GM21526 (cell line): ENCODE measurements around the gene SYT2.
"Not testable (repeated sequence)": the region's sequence is repeated elsewhere in the genome, so short reads cannot be mapped to it uniquely, and the experiment has no call there.

ENCODE experiments used
- ATAC-seq: cut with Tn5 transposase; IDR thresholded peaks from one replicate; pipeline ENCODE4 v1.9.1; 2021; ENCODE audit warnings: moderate library complexity; ENCODE audit not compliant: unreplicated experiment, low FRiP score

Gene SYT2

DNA sequence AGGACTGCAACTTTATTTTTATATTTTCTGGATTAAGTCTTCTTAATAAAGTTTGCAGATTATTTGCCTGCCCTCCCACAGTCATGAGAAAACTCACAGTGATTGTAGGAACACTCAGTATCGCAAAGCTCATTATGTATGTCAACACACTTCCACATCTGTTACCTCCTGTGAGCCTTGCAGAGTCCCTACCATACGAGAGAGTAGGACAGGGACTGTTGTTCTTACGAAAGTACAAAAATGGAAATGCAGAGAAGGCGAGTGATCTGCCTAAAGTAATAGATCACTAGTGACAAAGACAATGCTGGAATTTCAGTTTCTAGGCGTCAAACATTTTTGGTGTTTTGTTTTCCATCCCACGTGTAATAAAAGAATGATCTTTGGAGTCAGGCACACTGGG, 131.7 kb downstream of the SYT2 start:
- ATAC-seq: no peak

DNA sequence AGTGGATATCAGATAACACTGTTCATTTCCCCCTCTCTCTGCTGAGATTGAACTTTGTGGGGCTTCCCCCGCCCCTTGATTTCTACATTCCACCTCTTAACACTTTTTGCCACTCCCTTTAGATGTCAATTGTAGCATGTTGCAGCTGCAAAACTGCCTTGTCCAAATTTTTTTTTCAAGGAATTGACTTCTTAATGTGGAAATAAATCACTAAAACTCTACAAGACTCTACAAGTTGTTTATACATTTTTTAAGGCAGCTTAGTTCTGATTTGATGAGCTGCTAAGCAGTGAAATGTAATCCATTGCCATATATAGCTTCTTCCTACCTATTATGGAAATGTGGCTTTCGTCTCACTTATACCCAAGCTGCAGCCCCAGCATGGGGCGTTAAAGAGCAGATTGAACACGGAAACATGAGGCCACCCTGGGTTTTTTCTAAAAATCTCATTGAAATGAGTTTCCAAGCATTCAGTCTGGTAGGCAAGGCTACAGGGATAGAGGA, 132.2 kb downstream of the SYT2 start:
- ATAC-seq: no peak

DNA sequence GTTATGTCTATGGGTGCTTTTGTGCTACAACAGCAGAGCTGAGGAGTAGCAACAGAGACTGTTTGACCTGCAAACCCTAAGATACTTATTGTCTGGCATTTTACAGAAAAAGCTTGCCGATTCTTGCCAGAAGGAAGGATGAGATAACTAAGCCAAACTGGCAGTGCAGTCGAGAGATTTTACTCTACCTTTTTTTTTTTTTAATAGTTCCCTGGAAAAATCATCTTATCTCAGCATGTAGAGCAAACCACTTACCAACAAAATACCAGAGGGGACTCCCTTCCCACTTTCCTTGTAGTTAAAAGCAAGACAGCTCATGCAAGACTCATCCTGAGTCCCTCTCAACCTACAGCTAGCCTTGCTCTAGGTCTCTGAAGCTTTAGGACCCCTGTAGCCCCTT, 132.9 kb downstream of the SYT2 start:
- ATAC-seq: no peak

DNA sequence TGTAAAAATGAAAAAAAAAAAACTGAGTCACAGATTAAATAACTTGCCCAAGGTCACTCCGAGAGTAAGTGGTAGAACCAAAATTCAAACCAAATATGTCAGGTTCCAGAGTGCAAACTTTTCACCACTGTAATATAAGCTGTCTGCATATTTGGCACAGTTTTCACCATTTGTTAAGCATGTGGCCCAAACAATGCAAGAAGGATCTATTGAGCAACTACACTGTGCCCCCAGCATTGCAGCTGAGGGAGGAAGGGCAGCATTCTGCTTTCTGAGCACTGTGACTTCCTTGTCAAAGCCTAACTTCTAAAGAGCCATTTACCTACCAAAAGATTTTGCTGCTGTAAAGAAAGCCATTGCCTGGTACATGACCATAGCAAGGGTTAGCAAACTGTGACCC, 133.4 kb downstream of the SYT2 start:
- ATAC-seq: no peak

DNA sequence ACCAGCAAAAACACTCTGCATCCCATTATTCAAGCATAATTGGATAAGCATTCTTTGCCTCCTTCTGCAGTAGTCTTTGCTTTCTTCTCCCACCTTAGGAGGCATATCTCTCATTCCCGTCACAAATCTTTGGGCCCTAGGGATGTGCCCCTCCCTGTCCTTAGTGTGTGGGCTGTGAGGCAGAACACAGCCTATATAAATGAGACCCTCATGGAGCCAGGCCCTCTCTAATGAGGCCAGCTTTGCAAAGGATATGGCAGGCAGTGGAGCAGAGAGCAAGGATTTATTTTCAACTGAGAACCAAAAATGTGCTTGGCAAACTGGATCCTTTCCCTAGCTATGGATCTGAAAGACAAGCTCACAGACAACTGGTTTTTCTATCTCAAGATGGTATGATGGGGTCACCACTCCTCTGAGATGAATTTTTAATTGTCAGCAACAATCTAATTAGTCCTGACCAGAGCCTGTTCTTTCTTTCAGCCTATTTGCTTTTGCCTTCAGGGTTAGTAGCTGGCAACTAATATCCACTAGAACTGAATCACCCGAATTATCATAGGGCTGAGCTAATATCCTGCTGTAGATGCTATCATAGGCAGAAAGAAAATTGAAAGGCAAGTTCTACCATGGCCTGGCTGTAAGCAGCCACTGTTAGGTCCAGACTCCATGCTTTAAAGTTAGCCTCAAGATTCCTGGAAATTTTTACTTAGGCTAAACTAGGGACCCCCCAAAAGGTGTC, 134.2 kb downstream of the SYT2 start:
- no peak for ATAC-seq

DNA sequence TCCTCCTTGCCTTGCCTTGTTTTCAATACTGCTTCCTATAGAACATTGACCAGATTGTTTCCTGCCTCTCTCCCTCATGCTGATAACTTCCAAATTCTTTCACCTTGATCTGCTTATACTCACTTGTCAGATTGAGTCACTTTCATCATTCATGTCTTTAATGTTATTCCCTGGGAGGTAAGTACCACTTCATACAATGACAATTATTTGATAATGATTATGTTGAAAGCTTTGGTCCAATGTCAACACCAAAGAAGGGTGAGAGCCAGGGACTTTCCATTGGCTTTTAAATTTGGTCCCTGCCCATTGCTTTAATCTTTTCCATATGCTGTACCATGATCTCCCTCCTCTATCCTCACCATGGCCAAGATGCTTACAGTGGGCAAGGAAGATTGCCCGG, 137.4 kb downstream of the SYT2 start:
- ATAC-seq: no peak

DNA sequence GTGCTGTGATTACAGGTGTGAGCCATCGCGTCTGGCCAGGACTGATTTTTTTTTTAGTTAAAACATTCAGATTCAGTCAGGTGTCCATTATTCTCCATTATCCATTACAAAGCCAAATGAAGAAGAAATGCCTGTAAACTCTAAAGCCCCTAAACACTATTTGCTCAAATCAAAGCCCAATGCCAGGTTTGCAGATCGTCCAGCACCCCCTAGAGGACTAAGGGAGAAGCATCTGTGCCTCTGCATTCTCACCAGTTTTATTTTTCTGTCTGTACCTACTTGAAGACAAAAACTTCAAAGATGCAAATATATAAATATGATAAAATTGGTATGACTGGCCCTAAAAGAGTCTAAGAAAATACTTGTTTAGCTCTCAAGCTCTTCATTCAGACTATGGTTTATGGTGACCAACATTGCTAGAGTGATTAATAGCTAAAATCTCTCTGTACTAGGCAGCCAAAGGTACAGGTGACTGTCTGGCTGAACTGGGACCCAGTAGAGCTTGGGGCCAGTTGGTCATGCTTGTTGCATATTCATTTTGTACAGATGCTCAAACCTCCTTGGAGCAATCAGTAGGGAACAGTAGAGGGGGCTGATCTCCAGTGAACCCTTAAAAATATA, 138.4 kb downstream of the SYT2 start:
- no peak for ATAC-seq

DNA sequence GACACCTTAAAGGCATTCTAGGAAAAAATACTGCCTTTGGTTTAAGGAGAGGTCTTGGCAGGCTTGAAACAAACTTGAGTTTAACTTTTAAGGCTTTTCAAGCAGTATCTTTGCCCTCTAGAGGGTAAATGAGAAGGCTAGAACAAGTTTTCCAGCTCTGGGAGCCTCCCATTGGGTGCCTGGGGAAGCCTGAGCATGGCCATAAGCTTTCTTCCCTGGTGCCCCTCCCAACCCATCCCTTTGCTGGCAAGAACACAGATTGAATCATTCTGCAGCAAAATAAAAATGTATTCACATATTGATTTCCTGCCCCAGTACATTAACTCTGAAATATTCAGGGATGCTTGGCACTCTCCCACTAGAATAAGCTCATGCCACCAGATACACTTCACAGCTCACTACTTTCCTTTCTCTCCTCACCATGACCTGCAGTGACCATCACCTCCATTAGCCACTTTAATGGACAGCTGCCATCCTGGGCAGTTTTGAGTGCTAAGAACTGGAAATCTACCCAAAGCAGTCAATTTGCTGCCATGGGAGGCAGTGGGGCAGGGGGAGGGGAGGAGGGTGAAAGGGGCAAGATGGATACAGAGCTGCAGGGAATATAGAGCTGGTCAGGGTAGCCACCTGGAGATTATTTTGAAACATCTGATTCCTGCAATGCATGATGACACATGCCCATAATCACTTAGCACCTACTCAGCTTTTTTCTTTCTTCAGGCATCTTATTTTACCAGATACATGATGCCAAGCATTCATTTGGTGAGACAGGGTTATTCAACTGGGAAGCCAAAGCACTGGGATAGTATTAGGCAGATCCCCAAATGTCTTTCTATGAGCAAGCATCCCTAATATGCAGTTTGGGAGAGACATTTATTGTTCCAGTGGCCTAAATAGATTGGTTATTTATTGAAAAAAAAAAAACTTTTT, 140.6 kb downstream of the SYT2 start:
- no peak for ATAC-seq

DNA sequence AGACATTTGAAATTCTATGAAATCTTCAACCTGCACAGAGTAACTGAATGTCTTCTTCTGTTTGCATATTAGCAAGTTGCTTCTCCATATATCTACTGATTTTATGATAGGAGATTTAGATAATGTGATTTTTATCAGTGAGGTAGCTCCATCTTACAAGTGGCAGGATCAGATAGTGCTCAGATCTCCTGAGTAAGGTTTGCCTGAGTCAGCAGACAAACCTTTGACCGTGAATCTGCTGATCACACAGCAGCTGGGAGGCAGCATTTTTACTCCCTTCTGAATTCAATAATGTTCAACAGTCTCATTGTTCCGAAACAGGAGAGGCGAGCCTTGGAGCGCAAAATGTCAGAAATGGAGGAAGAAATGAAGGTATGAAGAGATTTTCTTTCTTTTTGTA, 141.4 kb downstream of the SYT2 start:
- ATAC-seq: no peak

DNA sequence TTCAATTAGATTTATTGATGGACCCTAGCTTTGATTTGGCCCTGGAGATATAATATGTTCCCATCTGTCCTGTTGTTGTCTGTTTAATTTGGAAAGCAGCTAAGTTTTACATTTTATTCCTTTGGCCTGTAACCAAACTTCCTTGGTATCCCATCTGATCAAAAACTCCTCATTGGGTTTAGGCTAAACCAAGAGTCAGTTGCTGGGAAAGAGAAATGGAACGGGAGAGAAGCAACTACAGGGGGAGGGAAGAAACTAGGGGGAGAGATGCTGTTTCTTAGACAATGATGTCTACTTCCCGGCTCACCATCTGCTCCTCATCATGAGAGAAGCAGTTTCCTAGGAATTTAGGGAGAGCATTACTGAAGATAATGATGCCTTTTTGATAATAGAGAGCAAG, 141.8 kb downstream of the SYT2 start:
- no peak for ATAC-seq

DNA sequence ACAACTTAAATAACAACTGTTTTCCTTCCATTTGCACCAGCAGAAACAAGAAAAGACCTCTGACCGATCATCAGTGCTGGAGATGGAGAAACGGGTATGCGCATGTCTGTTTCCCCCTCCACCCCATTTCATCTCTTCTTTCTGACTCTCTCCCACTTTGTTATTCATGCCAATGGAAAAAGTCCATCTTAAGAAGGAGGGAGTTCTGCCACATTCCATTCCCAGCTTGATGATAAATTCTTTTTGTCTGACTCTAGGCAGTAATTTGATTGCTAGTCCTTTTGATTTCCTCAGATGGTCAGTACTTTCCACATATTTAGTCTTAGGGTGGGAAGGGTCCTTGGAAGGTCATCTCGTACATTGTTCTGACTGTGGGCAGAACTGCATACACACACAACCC, 142.5 kb downstream of the SYT2 start:
- no peak for ATAC-seq

DNA sequence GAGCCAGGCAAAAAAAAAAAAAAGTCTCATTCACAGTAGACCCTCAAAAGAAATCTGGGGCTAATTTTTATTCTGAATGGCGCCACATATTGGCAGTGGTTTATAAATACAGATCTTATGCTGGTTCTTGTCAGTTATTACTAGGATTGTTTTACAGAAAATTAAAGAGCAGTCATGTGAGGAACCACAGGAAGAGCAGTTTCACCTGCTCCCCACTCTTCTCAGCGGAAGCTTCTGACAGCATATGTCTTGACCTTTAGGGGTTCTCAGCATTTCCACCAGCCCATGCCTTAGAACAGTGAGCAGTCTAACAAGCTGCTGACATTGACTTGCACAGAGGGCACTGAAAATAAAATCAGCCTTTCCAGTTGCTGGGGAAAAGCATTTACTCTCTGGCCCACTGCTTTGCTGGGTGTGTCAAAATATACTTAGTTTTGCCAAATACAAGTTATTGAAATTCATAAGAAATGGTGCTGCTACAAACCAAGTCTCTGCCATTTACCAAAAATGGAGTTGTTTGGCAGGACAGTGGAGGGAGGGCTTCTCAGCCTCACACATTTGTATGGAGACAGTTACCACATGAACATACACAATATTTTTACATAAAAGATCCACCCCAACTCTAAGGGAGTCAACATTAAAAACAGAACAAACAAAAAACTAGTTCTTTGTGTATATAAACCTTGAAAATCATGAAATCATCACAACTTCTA, 144.2 kb downstream of the SYT2 start:
- peak; percentile 76 for ATAC-seq

DNA sequence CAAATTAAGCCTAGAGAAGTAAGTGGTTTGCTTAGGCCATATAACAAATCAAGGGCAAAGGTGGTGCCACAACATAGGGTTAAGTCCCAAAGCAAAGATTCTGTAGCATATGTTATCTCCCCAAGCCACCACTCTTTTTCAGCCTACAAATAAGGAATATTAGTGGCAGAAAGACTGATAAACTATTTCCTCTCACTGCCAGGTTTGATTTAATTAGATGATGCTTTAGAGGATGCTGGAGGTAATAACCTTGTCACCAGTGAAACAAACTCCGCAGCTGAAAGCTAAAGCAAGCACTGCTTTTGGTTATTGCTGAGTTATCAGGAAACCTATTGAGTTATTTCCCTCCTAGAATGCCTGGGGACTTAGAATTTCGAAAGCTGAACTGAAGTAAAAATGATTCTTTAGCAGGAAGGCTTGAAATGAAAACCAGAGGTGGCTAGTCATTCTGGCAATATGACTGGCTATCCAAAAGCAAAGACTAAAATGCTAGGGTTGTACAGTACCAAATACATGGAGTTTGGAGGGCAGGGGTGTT, 145.2 kb downstream of the SYT2 start:
- no peak for ATAC-seq

DNA sequence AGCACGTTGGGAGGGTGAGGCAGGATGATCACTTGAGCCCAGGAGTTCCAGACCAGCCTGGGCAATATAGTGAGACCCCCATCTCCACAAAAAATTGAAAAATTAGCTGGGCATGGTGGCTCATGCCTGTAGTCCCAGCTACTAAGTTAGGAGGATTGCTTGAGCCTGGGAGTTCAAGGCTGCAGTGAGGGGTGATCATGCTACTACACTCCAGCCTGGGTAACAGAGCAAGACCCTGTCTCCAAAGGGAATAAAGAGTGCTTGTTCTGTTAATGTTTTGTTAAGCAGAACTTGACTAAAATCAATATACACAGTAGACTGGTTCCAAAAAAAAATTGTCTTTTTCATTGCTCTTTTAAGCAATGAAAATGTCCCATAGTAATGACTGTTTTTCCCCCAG, 146.4 kb downstream of the SYT2 start:
- no peak for ATAC-seq

DNA sequence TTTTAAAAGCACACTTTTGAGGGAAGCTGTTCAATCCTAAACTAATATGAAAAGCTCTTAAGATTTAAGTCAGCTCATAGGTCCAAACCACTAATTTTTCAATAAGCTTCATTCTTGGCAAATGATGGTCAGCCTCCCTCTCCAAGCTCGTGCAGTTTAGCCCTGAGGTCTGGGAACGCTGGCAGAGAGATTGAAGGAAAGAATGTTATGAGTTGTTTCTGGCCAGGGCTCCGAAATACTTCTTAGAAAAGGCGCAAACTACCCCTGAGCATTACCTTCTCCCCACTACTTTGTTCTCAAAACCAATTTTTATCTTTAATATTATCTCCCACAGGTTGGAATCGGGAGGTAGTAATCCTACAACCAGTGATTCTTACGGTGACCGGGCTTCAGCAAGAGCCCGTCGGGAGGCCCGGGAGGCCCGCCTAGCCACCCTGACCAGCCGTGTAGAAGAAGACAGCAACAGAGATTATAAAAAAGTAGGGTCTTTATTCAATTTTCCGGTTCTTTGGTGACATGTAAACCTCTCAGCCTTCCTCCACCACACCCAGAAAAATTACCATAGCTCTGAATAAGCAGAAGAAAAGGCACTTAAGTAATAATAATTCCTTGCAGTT, 147.7 kb downstream of the SYT2 start:
- no peak for ATAC-seq

DNA sequence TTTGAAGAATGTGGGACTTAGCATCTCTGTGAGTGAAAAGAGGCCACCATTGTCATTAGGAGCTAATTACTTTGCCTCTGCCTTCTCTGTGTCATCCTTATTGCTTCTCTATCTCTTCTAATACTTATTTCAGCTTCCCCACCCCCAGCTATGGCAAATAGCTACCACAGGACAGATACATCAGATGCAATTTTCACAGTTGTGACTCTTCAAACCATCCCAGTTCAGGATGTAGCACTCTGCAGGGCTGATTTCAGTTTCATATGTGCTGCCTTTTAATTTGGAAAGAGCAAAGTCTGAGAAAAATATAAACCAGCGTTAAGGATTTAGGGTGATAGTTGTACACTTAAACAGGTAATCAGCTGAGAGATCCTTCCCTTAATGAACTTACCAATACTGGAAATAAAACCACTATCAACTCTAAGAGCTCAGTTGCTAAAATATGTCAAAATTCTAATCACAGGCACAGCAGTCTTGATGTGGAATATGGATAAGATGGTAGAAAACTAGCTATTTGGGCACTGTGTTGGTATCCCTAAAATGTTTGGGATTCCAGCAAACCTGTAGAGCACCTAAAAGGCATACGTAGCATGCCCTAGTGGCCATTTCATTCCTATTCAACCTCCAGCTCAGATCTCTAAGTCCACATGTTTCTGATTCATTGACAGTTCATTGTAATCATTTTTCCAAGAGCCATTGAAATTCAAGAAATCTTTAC, 148.4 kb downstream of the SYT2 start:
- no peak for ATAC-seq

DNA sequence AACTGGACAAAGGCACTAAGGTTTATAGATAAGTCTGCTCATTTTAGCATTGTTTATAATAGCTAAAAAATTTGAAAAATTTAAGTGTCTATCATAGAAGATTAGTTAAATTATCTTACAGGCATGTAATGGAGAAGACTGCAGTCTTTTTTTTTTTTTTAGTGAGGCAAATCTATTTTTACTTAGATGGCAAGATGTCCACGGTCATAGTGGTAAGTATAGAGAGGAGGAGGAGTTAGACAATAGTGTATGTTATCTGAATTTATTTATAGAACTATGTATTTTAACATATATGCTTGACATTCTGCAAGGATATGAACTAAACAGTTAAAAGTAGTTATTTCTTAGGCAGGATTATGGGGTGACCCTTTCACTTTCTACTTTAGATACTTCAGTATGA, 149.0 kb downstream of the SYT2 start:
- ATAC-seq: no peak

DNA sequence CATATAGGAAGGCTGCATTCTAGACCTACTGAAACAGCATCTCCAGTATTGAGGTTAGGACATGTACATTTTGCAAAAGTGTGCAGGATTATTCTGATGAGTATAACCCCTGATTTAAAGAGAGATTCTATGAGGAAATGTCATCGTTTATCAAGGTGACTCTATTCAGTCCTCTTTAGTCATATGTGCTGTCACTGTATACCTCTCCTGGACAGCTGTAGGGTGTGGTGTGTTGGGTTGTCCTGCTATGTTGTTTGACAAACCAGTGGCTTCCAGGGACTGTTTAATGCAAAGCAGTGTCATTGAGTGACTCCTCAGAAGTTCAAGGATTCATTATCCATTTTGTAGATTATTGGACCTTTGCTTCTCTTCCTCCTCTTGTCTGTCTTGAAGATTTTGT, 152.6 kb downstream of the SYT2 start:
- ATAC-seq: not testable (repeated sequence)

DNA sequence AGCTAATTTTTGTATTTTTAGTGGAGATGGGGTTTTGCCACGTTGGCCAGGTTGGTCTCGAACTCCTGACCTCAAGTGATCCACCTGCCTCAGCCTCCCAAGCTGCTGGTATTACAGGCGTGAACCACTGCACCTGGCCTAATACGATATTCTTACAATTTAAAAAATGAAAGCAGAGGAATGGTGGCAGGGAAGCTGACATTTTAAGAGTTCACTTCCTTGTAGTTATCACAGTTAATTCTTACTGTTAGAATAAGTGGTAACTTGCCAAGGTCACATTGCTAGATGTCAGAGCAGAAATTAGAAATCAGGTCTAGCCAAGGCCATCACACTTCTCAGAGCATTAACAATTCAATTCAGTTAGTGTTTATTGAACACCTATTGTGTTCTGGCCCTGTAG, 154.2 kb downstream of the SYT2 start:
- ATAC-seq: not testable (repeated sequence)
